ENCODE results near the gene TPO.
"Not testable (repeated sequence)": the region's sequence is repeated elsewhere in the genome, so short reads cannot be mapped to it uniquely, and the experiment has no call there.

TPO gene

GRCh38 chr2:1569879-1570450 is 156.7 kb downstream of the TPO start:
- in situ Hi-C loops (cut with MboI; ENCODE audit: low sequenced_read_pairs), result loop anchor here (25.0 kb wide), 1 partner anchor 858 kb away; no protein-coding TSS in a partner anchor

DNA sequence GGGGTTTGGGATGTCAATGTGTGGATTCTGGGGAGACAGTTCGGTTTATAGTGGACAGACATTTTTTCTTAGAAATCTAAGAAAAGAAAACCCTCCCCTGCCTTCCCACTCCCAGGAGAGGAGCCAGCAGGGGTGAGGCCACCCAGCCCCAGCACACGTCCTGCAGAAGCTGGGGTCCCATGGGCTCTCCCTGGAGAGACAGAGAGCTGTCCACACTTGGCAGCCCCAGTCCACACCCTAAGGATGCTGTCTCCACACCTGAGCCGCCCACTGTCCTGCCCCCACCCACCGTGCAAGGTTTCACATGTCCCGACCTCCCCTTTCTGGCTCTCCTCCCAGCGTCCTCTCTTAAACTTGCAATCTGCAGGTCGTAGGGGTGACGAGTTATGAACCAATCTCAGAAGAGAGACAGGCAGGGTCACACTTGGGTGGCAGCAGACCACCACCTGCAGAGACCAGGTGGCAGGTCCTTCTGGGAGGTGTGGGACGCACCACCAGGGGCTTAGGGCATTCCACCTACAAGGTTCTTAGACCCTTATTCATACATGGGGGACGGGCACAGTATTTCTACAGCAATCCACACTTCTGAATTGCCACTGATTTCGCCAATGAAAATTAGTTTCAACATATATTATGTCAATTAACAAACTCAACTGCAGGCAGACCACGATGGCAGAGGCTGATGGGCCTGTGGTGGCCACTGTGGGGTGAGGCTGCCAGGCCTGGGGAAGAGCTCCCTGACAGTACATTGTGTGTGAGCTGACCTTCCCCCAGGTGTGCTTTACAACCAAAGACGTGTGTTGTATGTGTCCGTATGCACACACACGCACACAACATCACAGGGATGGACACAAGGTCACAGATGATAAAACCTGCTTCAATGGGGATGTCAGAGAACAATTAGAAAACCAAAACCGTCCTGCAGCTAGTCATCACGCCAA is 158.5 kb downstream of the TPO start:
- in situ Hi-C loops (cut with MboI; ENCODE audit: low sequenced_read_pairs), result loop anchor here (25.0 kb wide), 1 partner anchor 859 kb away; no protein-coding TSS in a partner anchor

DNA sequence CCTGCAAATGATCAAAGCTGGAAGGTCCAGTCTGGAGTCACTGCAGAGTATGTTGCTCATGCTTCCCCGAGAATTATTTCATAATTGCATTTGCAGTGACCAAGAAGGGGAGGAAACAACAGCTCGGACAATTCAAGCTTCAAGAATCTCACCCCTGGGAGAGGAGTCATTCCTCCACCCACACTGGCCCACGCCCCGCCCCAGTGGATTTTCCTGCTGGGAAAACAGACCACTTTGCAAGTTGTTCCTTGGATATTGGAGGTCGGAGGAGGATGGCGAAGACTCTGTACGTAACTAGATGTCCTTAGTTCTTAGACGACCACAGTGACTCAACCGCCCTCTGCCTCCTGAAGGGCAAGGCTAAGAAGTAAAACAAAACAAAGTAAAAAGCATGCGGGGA is 159.4 kb downstream of the TPO start:
- in situ Hi-C loops (cut with MboI; ENCODE audit: low sequenced_read_pairs), result loop anchor here (25.0 kb wide), 1 partner anchor 860 kb away; no protein-coding TSS in a partner anchor

DNA sequence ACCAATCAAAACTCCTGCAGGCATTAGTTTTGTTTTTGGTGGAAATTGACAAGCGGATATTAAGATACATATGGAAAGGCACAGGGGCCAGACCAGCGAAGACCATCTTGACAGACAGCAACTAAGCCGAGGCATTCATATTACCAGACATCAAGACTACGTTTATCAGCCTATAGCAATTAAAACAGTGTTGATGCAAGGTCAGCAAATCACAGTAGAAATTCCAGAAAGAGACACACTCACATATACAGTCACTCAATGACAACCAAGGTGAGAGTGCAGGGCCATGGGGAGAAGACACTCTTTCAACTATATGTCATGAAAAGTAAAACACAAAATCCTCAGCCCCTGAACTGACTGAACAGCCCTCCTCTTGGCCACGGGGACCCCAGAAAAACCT is 164.6 kb downstream of the TPO start:
- in situ Hi-C loops (cut with MboI; ENCODE audit: low sequenced_read_pairs), result no loop called here

GRCh38 chr2:1581257-1581964 is 168.1 kb downstream of the TPO start:
- in situ Hi-C loops (cut with MboI; ENCODE audit: low sequenced_read_pairs), result not testable (repeated sequence)

- in situ Hi-C loops (cut with MboI; ENCODE audit: low sequenced_read_pairs), result no loop called here
Observed at GRCh38 chr2:1581965-1582625, 168.8 kb downstream of the TPO start.

DNA sequence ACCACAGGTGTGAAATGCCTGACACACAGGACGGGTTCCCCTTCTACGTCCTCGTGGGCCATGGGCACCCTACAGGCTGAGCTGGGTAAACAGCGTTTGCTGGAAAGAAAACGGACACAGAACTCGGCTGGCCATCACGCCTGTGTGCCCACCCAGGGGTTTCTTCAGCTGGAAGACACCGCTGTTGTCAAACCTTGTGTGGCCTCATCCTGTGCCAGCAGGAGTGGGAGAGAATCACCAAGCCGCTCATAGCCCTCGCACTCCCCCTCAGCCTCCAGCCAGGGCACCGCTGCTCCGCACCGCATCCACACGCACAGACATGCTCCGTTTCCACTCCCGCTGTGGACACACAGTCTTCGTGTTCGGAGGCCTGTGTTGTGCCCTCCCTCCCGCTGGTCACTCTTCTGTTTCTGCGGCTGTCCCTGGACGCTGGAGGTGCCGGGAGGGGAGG is 169.7 kb downstream of the TPO start:
- in situ Hi-C loops (cut with MboI; ENCODE audit: low sequenced_read_pairs), result no loop called here

- in situ Hi-C loops (cut with MboI; ENCODE audit: low sequenced_read_pairs), result no loop called here
Observed at GRCh38 chr2:1584051-1584531, 170.8 kb downstream of the TPO start.

DNA sequence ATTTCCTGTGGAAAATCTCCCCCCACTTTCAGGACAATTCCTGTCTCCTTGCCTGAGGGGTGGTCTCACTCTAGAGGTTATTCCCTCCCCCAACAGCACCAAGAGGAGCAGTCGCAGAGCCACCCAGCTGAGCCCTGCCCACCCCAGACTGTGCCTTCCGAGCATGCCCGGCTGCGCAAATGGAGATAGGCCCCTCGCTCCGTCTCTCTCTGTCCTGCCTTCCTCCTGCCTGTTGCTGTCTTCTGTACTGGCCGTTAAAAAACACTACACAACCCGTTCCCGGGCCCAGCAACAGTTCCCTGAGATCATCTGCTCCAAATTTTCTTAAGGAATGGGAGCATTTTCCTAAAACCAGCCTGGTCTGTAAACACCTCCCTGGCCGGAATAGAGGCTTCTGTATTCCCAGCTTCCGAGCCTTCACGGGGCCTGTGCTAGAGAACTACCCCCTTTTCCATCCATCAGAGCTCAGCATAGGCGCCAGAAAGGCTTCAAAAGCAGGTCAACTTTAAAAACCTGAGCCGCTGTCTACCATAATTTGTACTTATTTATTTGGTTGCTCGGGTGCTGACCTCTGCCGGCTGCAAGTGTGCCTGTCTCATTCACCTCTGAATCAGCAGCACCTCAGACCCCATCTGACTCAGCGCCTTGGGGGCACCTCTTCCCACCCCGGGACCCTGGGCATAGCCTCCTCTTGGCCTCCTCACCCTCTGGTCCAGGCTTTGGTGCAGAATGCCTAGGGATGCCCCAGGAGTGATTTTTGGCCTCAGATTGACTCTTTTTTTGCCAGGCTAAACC is 171.6 kb downstream of the TPO start:
- in situ Hi-C loops (cut with MboI; ENCODE audit: low sequenced_read_pairs), result no loop called here

DNA sequence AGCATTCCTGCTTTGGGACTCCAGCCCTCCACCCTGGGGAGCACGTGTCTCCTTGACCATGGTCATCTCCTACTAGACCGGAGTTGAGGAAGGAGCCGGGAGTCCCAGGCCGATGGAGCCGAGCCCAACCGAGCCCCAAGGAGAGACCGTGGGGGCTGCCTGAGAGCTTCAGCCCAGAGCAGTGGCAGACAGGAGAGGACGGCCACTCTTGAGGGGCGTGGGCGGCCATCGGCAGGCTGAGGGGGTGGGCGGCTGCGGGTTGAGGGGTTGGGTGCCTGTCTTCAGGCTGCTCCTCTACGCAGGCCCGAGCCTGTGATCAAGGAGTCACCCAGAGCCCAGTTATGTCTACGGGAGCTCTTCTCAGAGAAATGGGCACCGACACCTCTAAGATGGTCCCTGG is 172.4 kb downstream of the TPO start:
- in situ Hi-C loops (cut with MboI; ENCODE audit: low sequenced_read_pairs), result no loop called here

GRCh38 chr2:1586251-1586922 is 173.1 kb downstream of the TPO start:
- in situ Hi-C loops (cut with MboI; ENCODE audit: low sequenced_read_pairs), result no loop called here

DNA sequence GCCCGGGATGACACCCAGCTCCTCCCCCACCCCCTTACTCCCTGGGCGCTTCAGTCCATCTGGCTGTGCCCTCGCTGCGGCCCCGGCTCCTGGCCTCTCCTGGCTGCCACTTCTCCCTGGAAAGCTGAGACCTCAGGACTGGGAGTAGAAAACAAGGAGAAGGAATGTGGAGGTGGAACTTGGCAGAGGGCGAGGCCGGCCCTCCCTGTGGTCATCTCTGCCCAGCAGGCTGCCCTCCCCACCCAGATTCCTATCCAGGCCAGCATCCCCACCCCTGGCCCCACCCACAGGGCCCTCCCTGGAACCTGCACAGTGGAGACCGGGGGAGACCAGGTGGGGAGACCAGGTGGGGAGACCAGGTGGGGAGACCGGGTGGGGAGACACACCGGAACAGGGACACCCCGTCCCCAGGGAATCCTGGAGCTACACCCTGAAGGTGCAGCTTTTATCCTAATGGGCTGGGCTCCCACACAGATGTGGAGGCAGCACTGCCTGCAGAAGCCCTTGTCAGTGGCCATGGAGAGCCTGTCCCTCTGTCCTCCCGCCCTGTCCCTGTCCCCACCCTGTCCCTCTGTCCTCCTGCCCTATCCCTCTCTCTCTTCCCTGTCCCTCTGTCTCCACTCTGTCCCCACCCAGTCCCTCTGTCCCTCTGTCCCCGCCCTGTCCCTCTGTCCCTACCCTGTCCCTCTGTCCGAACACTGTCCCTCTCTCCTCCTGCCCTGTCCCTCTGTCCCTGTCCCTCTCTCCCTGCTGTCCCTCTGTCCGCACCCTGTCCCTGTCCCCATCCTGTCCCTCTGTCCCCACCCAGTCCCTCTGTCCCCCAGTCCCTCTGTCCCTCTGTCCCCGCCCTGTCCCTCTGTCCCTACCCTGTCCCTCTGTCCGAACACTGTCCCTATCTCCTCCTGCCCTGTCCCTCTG is 173.9 kb downstream of the TPO start:
- in situ Hi-C loops (cut with MboI; ENCODE audit: low sequenced_read_pairs), result no loop called here

DNA sequence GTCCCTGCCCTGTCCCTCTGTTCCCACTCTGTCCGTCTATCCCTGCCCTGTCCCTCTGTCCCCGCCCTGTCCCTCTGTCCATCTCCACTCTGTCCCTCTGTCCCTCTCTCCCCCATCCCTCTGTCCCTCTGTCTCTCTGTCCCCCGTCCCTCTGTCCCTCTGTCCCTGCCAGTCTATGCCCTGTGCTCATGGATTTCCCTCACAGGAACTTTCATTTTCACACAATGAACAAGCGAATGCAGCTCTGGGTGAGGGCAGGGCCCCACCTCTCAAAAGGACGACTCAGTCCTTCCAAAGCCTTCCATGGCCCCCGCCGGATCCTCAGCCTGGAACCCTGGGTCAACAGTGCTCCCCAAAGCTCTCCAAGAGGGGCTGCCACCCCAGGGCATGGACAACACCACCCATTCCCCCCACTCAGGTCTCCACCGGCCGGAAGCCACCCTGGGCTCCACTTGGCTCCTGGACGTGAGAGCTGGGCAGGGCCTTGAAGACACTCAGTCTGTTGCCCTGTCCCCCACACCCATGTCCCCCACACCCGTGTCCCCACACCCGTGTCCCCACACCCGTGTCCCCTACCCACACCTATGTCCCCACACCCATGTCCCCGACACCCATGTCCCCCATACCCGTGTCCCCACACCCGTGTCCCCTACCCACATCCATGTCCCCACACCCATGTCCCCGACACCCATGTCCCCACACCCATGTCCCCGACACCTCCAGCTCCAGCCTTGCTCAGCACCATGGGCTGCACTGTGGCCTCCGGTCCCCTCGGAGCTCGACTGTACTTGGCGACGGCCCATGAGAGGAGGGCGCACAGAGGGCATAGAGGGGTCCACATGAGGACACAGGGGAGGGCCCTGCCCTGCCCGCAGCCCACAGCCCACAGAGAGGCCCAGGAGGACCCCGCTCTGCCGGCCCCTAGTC is 175.1 kb downstream of the TPO start:
- in situ Hi-C loops (cut with MboI; ENCODE audit: low sequenced_read_pairs), result no loop called here

GRCh38 chr2:1588978-1589621 is 175.8 kb downstream of the TPO start:
- in situ Hi-C loops (cut with MboI; ENCODE audit: low sequenced_read_pairs), result no loop called here

DNA sequence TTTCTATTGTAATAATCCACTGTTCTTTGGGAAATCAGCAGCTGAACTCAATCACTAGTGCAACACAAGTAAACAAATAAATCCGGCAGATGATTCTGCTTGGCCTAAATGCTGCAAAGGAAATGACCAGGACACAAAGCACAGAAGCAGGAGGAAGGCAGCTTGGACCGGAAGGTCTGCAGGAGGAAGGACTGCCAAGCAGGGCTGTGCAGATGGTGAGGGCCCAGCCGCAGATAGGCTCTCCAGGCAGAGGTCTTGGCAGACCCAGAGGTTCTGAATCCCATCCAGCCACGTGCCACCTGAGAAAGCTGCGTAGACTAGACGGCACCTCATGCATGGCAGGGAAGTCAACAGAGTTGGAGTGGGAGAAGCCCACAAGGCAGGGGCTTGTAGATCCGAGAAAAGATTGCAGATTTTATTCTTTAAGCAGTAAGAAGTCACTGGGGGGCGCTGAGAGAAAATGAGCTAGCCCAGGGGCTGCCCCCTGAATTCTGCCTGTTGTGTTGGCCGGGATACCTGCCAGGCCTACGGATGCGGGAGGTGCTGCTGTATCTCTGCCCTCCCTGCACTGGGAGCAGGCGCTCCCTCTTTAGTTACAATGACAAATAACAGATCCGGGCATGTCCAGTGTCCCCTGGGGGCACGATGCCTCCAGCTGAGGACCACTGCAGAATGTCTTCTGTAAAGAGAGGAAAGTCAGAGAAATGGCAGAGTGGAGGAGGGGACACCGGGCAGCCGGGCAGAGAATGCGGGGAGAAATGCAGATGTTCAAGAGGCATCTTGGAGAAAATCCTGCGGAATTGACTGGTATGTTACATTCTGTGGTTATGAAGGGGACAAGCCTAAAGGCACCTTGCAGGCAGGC is 177.6 kb downstream of the TPO start:
- in situ Hi-C loops (cut with MboI; ENCODE audit: low sequenced_read_pairs), result no loop called here

DNA sequence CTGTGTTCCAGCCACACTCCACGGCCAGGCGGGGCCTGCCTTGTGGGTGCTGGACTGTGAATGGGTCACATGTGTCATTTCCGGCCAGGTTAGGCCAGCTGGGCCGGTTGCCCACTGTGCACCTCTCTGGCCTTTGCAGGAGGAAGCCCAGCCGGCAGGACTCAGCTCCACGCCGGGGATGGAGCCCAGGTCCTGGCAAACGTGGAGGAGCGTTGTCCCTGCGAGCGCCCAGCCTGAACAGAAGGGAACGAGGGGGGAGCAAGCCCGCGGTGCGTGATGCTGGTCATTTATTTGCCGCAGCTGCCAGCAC is 178.2 kb downstream of the TPO start:
- in situ Hi-C loops (cut with MboI; ENCODE audit: low sequenced_read_pairs), result no loop called here

All from HL-60/S4 (cell line).